ENCODE data around the gene RGS16. TPM values are rescaled to one million over a fixed set of nuclear protein-coding genes. Genes with fewer than 3 reads are reported as not detected.
A peak's percentile ranks its signal among the peaks of the same experiment; 100 is the strongest.

The RGS16 gene
- total RNA-seq, 1 donor from 2014 or later = 7.8 TPM

DNA sequence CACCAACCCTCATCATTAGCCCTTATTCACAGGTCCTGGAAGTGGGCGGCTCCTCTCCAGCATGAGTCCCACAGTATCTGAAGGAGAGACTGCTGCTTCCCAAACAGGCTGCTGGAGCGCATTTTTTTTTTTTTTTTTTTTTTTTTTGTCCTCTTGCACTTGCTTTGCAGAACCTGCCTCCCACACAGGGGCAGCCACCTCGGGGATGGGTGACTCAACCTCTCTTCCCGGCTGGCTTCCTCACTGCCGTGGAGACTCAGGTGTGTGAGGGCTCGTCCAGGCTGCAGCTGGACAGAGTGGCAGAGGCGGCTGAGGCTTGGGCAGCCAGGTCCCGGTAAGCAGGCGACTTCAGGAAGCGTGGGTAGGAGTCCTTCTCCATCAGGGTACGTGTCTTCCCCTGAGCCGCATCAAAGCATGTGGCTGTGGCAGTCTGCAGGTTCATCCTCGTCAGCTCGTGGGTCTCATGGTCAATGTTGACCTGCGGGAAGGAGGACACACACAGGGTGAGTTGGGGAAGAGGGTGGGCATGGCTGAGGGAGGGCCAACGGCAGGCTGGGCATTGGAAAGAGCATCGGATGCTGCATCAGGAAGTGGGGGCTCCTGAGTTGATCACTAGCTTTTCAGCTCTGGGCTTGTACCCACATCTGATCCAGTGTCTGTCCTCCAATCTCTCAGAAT is 4.0 kb downstream of the RGS16 start:
- no peaks in the 10 kb centered on the region for H3K27me3 ChIP-seq (ENCODE audit: control insufficient read depth in 3 of 3, insufficient read depth in 3 of 3, low read length in 3 of 3)
- H3K36me3 ChIP-seq (ENCODE audit: control insufficient read depth in 3 of 3, insufficient read depth in 3 of 3, low read length in 3 of 3) = peaks cover 7 to 17% (median 13%) of the 10 kb centered on the region in 3 donors
- peak overlapping the region in 2 of 3 donors; percentile 36 to 48 for H3K9ac ChIP-seq (ENCODE audit: low read depth in 1 of 3, low read length in 3 of 3)
- no peaks in the 10 kb centered on the region for H3K9me3 ChIP-seq (ENCODE audit: control insufficient read depth in 3 of 3, low read length in 3 of 3)
- no peak overlapping the region for H3K27ac ChIP-seq (ENCODE audit: low read depth, low read length)
- H3K4me3 ChIP-seq (ENCODE audit: low read length in 3 of 3) = no peak overlapping the region
- peaks cover 37 to 48% (median 38%) of the 10 kb centered on the region in 3 donors for H3K4me1 ChIP-seq (ENCODE audit: control insufficient read depth in 3 of 3, insufficient read depth in 3 of 3, low read length in 3 of 3)

DNA sequence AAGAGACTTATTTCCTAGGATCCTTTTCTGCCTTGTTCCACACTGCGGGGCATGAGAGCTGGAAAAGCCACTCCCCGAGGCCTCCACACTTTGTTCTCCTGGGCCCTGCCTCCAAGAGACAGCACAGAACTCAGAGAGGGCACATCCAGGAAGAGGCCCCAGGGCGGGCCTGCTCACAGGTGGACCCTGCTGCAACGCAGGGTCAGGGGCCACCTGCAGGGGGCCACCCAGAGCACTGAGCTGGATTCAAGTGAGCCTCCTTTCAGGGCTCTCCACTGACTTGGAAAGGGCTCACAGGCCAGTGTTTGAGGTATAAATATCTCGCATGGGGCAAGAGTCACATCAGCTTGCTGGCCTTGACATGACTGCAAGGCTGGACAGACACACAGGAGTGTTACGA is 4.8 kb downstream of the RGS16 start:
- Histone ChIP-seq H3K27me3 (ENCODE audit: control insufficient read depth in 3 of 3, insufficient read depth in 3 of 3, low read length in 3 of 3) (no peaks in the 10 kb centered on the region), H3K9me3 (ENCODE audit: control insufficient read depth in 3 of 3, low read length in 3 of 3) (no peaks in the 10 kb centered on the region), H3K4me1 (ENCODE audit: control insufficient read depth in 3 of 3, insufficient read depth in 3 of 3, low read length in 3 of 3) (peaks cover 30 to 42% (median 34%) of the 10 kb centered on the region in 3 donors), H3K4me3 (ENCODE audit: low read length in 3 of 3) (no peak overlapping the region), H3K27ac (ENCODE audit: low read depth, low read length) (no peak overlapping the region), H3K36me3 (ENCODE audit: control insufficient read depth in 3 of 3, insufficient read depth in 3 of 3, low read length in 3 of 3) (peaks cover 7 to 17% (median 13%) of the 10 kb centered on the region in 3 donors), H3K9ac (ENCODE audit: low read depth in 1 of 3, low read length in 3 of 3) (peak overlapping the region in 1 of 3 donors; percentile 48)

DNA sequence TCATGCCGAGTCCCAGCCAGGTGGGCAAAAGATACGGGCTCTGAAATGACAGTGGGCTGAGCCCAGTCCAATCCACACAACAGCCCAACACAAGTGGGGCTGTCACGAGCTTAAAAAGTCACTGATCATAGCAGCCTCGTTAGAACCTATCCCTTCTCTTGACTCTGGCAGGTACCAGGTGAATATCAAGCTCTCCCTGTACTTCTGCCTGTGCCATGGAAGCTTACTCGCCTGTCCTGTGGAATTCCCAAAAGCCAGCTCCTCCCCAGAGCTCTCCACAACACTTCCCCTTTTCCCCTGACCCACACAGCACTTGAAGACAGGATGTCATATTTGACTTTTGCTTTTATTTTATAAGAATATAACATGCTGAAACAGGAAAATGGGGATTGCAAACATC is 5.9 kb downstream of the RGS16 start:
- Histone ChIP-seq H3K4me1 (ENCODE audit: control insufficient read depth in 3 of 3, insufficient read depth in 3 of 3, low read length in 3 of 3) (peaks cover 23 to 33% (median 27%) of the 10 kb centered on the region in 3 donors), H3K27ac (ENCODE audit: low read depth, low read length) (no peak overlapping the region), H3K9ac (ENCODE audit: low read depth in 1 of 3, low read length in 3 of 3) (no peak overlapping the region), H3K9me3 (ENCODE audit: control insufficient read depth in 3 of 3, low read length in 3 of 3) (no peaks in the 10 kb centered on the region), H3K27me3 (ENCODE audit: control insufficient read depth in 3 of 3, insufficient read depth in 3 of 3, low read length in 3 of 3) (no peaks in the 10 kb centered on the region), H3K36me3 (ENCODE audit: control insufficient read depth in 3 of 3, insufficient read depth in 3 of 3, low read length in 3 of 3) (peaks cover 7 to 17% (median 13%) of the 10 kb centered on the region in 3 donors), H3K4me3 (ENCODE audit: low read length in 3 of 3) (no peak overlapping the region)

DNA sequence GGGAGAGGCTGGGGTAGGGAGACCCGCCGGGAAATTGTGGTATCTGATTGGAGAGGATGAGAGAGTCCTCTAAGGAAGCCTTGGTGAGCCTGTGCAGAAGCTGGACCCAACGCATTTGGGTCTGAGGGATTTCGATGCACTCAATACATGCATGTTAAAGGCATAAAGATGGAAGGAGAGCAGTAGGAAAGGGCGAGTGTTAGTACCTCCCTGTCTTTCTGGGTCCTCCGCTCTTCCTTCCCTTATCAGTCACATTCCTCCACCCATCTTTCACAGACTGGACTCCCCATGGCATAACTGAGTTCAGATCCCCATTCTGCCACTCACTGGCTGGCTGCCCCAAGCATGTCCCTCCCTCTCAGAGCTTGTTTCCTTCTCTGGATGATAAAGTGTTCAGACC is 7.3 kb downstream of the RGS16 start:
- H3K27ac ChIP-seq (ENCODE audit: low read depth, low read length) = no peak overlapping the region
- peaks cover 15 to 26% (median 19%) of the 10 kb centered on the region in 3 donors for H3K4me1 ChIP-seq (ENCODE audit: control insufficient read depth in 3 of 3, insufficient read depth in 3 of 3, low read length in 3 of 3)
- H3K9ac ChIP-seq (ENCODE audit: low read depth in 1 of 3, low read length in 3 of 3) = no peak overlapping the region
- H3K4me3 ChIP-seq (ENCODE audit: low read length in 3 of 3) = no peak overlapping the region
- peaks cover 7 to 17% (median 13%) of the 10 kb centered on the region in 3 donors for H3K36me3 ChIP-seq (ENCODE audit: control insufficient read depth in 3 of 3, insufficient read depth in 3 of 3, low read length in 3 of 3)
- H3K27me3 ChIP-seq (ENCODE audit: control insufficient read depth in 3 of 3, insufficient read depth in 3 of 3, low read length in 3 of 3) = no peaks in the 10 kb centered on the region
- no peaks in the 10 kb centered on the region for H3K9me3 ChIP-seq (ENCODE audit: control insufficient read depth in 3 of 3, low read length in 3 of 3)

DNA sequence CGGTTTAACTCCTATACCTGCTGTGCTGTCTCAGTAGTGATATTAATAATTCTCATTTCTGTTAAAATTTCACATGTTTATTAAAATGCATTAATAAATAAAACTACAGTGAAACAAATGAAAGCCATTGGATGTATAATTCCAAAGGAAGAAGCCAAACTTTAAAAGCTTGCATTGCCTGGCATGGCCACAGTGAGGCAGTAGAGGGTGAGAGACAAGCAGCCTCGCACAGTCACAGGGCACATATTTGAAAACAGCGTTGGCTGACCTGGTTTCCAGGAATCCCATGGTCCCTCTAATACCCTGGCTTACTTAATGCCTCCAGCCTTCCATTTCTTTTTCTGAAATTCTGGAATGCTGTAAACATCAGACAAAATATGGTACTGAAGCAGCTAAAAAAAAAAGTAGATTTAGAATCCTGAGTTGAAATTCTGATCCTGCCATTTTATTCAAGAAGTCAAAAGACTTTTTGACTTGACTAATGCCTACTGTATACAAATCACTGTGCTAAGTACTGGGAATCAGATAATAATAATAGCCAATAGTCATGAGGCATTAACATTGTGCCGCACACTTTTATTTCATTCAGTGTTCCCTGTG is 8.4 kb downstream of the RGS16 start:
- H3K4me1 ChIP-seq (ENCODE audit: control insufficient read depth in 3 of 3, insufficient read depth in 3 of 3, low read length in 3 of 3) = peaks cover 4 to 14% (median 8%) of the 10 kb centered on the region in 3 donors
- no peak overlapping the region for H3K4me3 ChIP-seq (ENCODE audit: low read length in 3 of 3)
- H3K9ac ChIP-seq (ENCODE audit: low read depth in 1 of 3, low read length in 3 of 3) = no peak overlapping the region
- peaks cover 5 to 13% (median 10%) of the 10 kb centered on the region in 3 donors for H3K36me3 ChIP-seq (ENCODE audit: control insufficient read depth in 3 of 3, insufficient read depth in 3 of 3, low read length in 3 of 3)
- H3K9me3 ChIP-seq (ENCODE audit: control insufficient read depth in 3 of 3, low read length in 3 of 3) = no peaks in the 10 kb centered on the region
- H3K27ac ChIP-seq (ENCODE audit: low read depth, low read length) = no peak overlapping the region
- no peaks in the 10 kb centered on the region for H3K27me3 ChIP-seq (ENCODE audit: control insufficient read depth in 3 of 3, insufficient read depth in 3 of 3, low read length in 3 of 3)

DNA sequence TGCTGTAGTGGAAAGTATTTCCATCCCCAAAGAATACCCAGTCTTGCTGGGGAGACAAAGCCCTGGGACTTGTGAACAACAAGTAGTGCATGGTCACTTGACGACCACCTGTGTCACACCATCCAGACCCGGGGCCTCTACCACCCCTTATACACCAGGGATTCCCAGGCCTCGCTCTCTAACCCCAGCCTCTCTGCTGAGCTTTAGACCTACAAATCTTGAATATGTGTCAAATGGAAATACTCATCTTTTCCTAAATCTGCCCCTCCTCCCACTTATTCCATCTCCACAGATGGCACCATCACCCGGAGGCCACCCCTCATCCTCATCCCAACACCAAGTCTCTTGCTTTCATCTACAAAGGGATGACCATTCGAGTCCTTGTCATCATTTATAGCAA is 14.3 kb downstream of the RGS16 start:
- Histone ChIP-seq H3K27ac (ENCODE audit: low read depth, low read length) (no peak overlapping the region), H3K4me3 (ENCODE audit: low read length in 3 of 3) (no peak overlapping the region), H3K4me1 (ENCODE audit: control insufficient read depth in 3 of 3, insufficient read depth in 3 of 3, low read length in 3 of 3) (peaks cover 9 to 16% (median 11%) of the 10 kb centered on the region in 3 donors), H3K9ac (ENCODE audit: low read depth in 1 of 3, low read length in 3 of 3) (no peak overlapping the region), H3K36me3 (ENCODE audit: control insufficient read depth in 3 of 3, insufficient read depth in 3 of 3, low read length in 3 of 3) (peaks cover 2 to 8% (median 5%) of the 10 kb centered on the region in 3 donors), H3K27me3 (ENCODE audit: control insufficient read depth in 3 of 3, insufficient read depth in 3 of 3, low read length in 3 of 3) (no peaks in the 10 kb centered on the region), H3K9me3 (ENCODE audit: control insufficient read depth in 3 of 3, low read length in 3 of 3) (no peaks in the 10 kb centered on the region)

DNA sequence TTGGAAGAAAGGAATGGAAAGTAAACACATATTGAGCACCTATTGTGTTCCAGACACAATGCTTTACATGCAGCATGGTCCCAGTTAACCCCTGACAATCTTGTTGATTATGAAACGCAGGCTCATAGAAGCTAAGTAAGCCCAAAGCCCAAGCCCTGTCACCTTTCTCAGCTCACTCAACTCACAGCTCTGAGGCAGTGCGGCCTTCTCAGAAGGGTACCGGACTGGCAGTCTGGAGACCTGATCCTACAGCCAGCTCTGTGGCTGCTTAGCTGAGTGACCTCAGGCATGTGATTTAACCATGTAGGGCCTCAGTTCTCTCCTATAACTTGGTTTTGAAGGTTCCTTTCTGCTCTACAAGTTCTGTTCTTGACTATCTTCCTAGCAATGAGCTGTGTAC is 14.7 kb downstream of the RGS16 start:
- Histone ChIP-seq H3K9me3 (ENCODE audit: control insufficient read depth in 3 of 3, low read length in 3 of 3) (no peaks in the 10 kb centered on the region), H3K9ac (ENCODE audit: low read depth in 1 of 3, low read length in 3 of 3) (peak overlapping the region in 2 of 3 donors; percentile 83 to 89), H3K4me3 (ENCODE audit: low read length in 3 of 3) (peak overlapping the region; percentile 80 to 92 (median 87)), H3K36me3 (ENCODE audit: control insufficient read depth in 3 of 3, insufficient read depth in 3 of 3, low read length in 3 of 3) (peaks cover 2 to 8% (median 5%) of the 10 kb centered on the region in 3 donors), H3K4me1 (ENCODE audit: control insufficient read depth in 3 of 3, insufficient read depth in 3 of 3, low read length in 3 of 3) (peaks cover 9 to 20% (median 11%) of the 10 kb centered on the region in 3 donors), H3K27ac (ENCODE audit: low read depth, low read length) (no peak overlapping the region), H3K27me3 (ENCODE audit: control insufficient read depth in 3 of 3, insufficient read depth in 3 of 3, low read length in 3 of 3) (no peaks in the 10 kb centered on the region)

DNA sequence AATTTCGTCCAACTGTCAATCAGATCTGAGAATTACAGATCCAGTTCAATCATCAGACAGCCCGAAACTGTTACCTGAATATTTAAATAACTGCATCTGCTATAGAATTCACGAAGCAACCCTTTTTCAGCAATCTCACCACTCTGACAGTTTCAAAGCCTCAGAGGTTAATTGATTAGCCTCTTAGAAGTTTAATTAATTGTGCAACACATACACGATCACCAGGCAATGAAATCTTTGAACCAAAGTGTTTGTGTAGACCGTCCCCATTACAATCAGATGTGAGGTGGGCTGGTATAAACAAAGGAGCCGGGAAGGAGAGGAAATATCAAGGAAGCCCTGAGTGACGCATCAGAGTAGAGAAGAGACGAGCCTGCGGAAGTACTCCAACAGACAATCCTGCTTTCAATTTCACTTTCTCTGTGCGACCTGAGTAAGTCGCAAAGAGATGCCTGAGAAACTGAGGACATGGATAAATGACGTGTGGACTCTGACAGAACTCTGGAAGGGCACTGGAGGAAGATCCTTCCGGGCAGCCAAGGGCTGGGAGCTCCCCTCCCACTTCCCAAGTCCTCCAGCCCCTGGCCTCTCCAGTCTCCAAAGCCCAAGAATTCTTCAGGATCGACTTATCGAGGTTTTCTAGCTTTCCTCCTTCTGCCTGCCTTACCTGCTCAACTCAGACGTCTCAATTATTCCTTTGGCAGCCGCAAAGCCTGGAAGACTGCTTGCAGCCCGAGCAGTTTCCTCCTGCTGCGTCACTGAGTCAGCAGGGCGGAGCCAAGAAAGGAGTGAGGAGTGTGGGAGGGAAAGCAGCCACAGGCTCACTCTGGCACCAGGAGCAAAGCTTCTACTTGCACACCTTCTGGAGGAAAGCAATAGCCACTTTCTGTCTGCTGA is 15.4 kb downstream of the RGS16 start, which contains the start of gene RNASEL:
Gene RNASEL (minus strand): TSS at position 757 of the 897 bp plus-strand sequence. CDS start 2,450 bp downstream, outside the sequence.
- H3K4me3 ChIP-seq (ENCODE audit: low read length in 3 of 3) = peak within 1 kb of the TSS; percentile 80 to 92 (median 87)

DNA sequence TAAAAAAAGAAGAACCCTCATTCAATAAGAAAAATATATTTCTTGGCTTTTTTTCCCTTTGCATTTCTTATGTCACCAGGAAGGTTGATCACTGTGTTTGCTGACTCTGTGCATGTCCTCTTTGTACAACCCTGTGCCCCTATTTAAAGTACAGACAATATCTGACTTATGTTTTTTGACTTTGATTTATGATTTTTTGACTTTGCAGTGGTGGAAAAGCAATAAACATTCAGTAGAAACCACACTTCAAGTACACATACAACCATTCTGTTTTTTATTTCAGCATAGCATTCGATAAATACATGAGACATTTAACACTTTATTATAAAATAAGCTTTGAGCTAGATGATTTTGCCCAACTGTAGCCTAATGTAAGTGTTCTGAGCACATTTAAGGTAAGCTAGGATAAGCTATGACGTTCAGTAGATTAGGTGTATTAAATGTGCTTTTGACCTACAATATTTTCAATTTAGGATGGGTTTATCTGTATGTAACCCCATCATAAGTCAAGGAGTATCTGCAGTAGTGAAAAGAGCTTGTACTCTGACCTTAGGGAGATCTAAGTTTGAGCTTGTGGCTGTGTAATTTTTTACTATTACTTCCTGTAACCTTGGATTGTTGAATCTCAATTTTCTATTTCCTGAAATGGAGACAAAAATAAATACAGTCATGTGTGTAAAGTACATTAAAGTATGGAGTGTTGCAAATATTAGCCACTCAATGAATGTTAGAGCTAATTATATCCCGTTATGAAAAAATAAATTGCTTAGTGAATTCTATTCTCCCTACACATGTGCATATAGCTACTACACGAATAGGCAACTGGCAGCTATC is 16.3 kb downstream of the RGS16 start:
- H3K9ac ChIP-seq (ENCODE audit: low read depth in 1 of 3, low read length in 3 of 3) = peak overlapping the region; percentile 83 to 92 (median 89)
- H3K9me3 ChIP-seq (ENCODE audit: control insufficient read depth in 3 of 3, low read length in 3 of 3) = no peaks in the 10 kb centered on the region
- peaks cover 9 to 21% (median 11%) of the 10 kb centered on the region in 3 donors for H3K4me1 ChIP-seq (ENCODE audit: control insufficient read depth in 3 of 3, insufficient read depth in 3 of 3, low read length in 3 of 3)
- peaks cover 2 to 11% (median 7%) of the 10 kb centered on the region in 3 donors for H3K36me3 ChIP-seq (ENCODE audit: control insufficient read depth in 3 of 3, insufficient read depth in 3 of 3, low read length in 3 of 3)
- peak overlapping the region; percentile 80 to 92 (median 87) for H3K4me3 ChIP-seq (ENCODE audit: low read length in 3 of 3)
- H3K27me3 ChIP-seq (ENCODE audit: control insufficient read depth in 3 of 3, insufficient read depth in 3 of 3, low read length in 3 of 3) = no peaks in the 10 kb centered on the region
- H3K27ac ChIP-seq (ENCODE audit: low read depth, low read length) = peak overlapping the region; percentile 89

More for the DNA sequence above, 15.4 kb downstream of the RGS16 start, which contains the start of gene RNASEL:
- Histone ChIP-seq H3K27me3 (ENCODE audit: control insufficient read depth in 3 of 3, insufficient read depth in 3 of 3, low read length in 3 of 3) (no peaks in the 10 kb centered on the region), H3K4me1 (ENCODE audit: control insufficient read depth in 3 of 3, insufficient read depth in 3 of 3, low read length in 3 of 3) (peaks cover 9 to 21% (median 11%) of the 10 kb centered on the region in 3 donors), H3K27ac (ENCODE audit: low read depth, low read length) (peak within 1 kb of the TSS; percentile 89), H3K36me3 (ENCODE audit: control insufficient read depth in 3 of 3, insufficient read depth in 3 of 3, low read length in 3 of 3) (peaks cover 2 to 8% (median 5%) of the 10 kb centered on the region in 3 donors), H3K9ac (ENCODE audit: low read depth in 1 of 3, low read length in 3 of 3) (peak within 1 kb of the TSS; percentile 83 to 92 (median 89)), H3K9me3 (ENCODE audit: control insufficient read depth in 3 of 3, low read length in 3 of 3) (no peaks in the 10 kb centered on the region)
